H1 (cell line): ENCODE results near the gene CBLN3.

ENCODE experiments used
- ASH2L ChIP-seq: fragments of 200-600, 300-600 bp; sonication (generic); IDR thresholded peaks from one replicate; pipeline ENCODE4 v1.7.1; 2017; ENCODE audit warnings: low read length
- EP300 ChIP-seq, 2 experiments: IDR thresholded peaks; 1 replicate in 1 of 2; 2 replicates in 1 of 2; pipeline ENCODE4 v1.6.1; 2011 to 2012; ENCODE audit warnings: low read depth in 2 of 2, low read length in 2 of 2, mild to moderate bottlenecking in 2 of 2, borderline replicate concordance in 1 of 2, inconsistent platforms in 1 of 2, moderate library complexity in 1 of 2
- EZH2 ChIP-seq: fragments of 200-600 bp; sonication (generic); IDR thresholded peaks from 2 replicates; pipeline ENCODE4 v1.7.1; 2012; ENCODE audit warnings: low read depth, mild to moderate bottlenecking, moderate library complexity, low read length, inconsistent platforms; ENCODE audit not compliant: severe bottlenecking
- HDAC2 ChIP-seq, 2 experiments: fragments of 300-600 bp in 1 of 2; sonication (generic) in 1 of 2; IDR thresholded peaks; 2 replicates each; pipeline ENCODE4 v1.6.1; 2011 to 2012; ENCODE audit warnings: low read depth in 2 of 2, low read length in 2 of 2, mild to moderate bottlenecking in 2 of 2, moderate library complexity in 2 of 2, borderline replicate concordance in 1 of 2, inconsistent platforms in 1 of 2
- MAFK ChIP-seq: IDR thresholded peaks from 2 replicates; pipeline ENCODE4 v1.6.1; 2012; ENCODE audit warnings: low read depth, mild to moderate bottlenecking, improper control_type of control experiment, low read length
- POLR2A ChIP-seq, 2 experiments: IDR thresholded peaks; 1 replicate in 1 of 2; 2 replicates in 1 of 2; pipeline ENCODE4 v1.6.1; 2011; ENCODE audit warnings: low read depth in 2 of 2, low read length in 2 of 2, mild to moderate bottlenecking in 2 of 2; ENCODE audit errors: control extremely low read depth in 1 of 2
- POLR2AphosphoS5 ChIP-seq: IDR thresholded peaks from 2 replicates; pipeline ENCODE4 v1.6.1; 2011; ENCODE audit warnings: low read depth, low read length
- TCF12 ChIP-seq: IDR thresholded peaks from 2 replicates; pipeline ENCODE4 v1.6.1; 2011; ENCODE audit warnings: low read depth, mild to moderate bottlenecking, low read length
- USF2 ChIP-seq: IDR thresholded peaks from 2 replicates; pipeline ENCODE4 v1.6.1; 2011; ENCODE audit warnings: low read length, improper control_type of control experiment
- TF ChIP-seq, protein P1 (sequence below), 3 experiments: IDR thresholded peaks; 1 replicate in 2 of 3; 2 replicates in 1 of 3; pipeline versions ENCODE4 v1.5.1 to v1.6.1; 2011; ENCODE audit warnings: low read length in 3 of 3, mild to moderate bottlenecking in 3 of 3, inconsistent platforms in 2 of 3, low read depth in 1 of 3, moderate library complexity in 1 of 3; ENCODE audit not compliant: insufficient read depth in 1 of 3; ENCODE audit errors: control extremely low read depth in 1 of 3

- TF ChIP-seq, protein P1, sequence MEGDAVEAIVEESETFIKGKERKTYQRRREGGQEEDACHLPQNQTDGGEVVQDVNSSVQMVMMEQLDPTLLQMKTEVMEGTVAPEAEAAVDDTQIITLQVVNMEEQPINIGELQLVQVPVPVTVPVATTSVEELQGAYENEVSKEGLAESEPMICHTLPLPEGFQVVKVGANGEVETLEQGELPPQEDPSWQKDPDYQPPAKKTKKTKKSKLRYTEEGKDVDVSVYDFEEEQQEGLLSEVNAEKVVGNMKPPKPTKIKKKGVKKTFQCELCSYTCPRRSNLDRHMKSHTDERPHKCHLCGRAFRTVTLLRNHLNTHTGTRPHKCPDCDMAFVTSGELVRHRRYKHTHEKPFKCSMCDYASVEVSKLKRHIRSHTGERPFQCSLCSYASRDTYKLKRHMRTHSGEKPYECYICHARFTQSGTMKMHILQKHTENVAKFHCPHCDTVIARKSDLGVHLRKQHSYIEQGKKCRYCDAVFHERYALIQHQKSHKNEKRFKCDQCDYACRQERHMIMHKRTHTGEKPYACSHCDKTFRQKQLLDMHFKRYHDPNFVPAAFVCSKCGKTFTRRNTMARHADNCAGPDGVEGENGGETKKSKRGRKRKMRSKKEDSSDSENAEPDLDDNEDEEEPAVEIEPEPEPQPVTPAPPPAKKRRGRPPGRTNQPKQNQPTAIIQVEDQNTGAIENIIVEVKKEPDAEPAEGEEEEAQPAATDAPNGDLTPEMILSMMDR (IDR thresholded peaks at IDR 0.05; ENCODE audit: control extremely low read depth in 1 of 3, insufficient read depth in 1 of 3, low read depth in 1 of 3, low read length in 3 of 3), result no peak
- TF ChIP-seq HDAC2 (IDR thresholded peaks at IDR 0.05; ENCODE audit: borderline replicate concordance in 1 of 2, low read depth in 2 of 2, low read length in 2 of 2), result no peak
- no peak for TF ChIP-seq USF2
- no peak for TF ChIP-seq TCF12
- no peak for TF ChIP-seq ASH2L
- TF ChIP-seq MAFK, result no peak
- TF ChIP-seq POLR2A (IDR thresholded peaks at IDR 0.05; ENCODE audit: control extremely low read depth in 1 of 2, low read depth in 2 of 2, low read length in 2 of 2), result no peak
- TF ChIP-seq EP300 (IDR thresholded peaks at IDR 0.05; ENCODE audit: borderline replicate concordance in 1 of 2, low read depth in 2 of 2, low read length in 2 of 2), result no peak
- TF ChIP-seq POLR2AphosphoS5, result no peak
- TF ChIP-seq EZH2, result no peak
Measured at GRCh38 chr14:24385524-24385923, 43.9 kb downstream of the CBLN3 start.
